HG02763 (cell line): ENCODE results near the gene CABP7.

Experiments used
- ATAC-seq: cut with Tn5 transposase; IDR thresholded peaks from one replicate; pipeline ENCODE4 v1.9.1; 2021; ENCODE audit warnings: mild to moderate bottlenecking, moderate library complexity; ENCODE audit not compliant: unreplicated experiment

The CABP7 gene

DNA sequence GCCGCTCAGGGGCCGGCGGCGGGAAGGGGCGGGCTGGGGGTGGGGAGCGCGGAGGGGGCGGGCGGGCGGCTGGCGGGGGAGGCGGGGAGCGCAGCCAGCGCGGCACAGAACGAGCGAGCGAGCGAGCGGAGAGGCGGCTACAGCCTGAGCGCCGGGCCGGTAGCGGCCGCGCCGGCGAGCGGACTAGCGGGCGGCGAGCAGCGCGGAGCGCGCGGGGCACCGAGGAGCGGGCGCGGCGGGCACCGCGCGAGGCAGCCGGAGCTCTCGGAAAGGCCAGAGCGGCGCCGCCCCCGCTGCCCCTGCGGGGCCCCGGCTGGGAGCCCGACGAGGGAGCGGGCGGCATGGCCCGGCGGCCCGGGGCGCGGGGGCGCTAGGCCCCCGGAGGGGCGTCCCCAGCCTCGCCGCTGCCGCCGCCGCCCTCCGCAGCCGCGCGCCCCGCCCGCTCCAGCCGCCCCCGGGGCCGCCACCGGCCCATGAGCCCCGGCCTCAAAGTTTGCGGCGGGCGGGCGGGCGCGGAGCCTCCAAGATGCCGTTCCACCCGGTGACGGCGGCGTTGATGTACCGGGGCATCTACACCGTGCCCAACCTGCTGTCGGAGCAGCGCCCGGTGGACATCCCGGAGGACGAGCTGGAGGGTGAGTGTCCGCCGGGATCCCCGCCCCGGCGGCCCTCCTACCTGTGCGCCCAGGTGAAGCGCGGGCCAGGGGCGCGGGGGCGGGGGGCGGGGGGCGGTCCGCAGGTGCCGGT lies at the start of gene CABP7:
CABP7 (plus strand) TSS at position 105 of the 747 bp plus-strand sequence; CDS start at position 527, 422 bp downstream.
- ATAC-seq = no peak

DNA sequence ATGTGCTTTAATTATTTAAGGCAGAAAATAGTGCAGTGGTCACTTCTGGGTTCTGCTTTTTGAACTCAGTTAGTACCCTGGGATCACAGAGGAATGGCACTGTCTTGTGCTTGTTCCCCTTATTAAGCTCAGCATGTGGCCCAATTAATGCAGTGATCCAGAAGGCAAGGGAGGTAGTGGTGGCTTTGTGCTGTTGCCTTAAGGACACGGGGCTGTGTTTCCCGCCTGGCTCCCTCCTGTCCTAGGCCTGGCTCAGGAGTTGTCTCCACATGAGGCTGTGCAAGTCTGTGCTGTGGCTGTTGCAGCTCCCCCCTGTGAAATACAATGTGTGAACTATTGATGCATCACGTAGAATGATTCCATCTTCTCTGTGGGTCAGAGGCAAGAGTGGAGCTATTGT lies 49.2 kb upstream of the CABP7 start:
- no peak for ATAC-seq

DNA sequence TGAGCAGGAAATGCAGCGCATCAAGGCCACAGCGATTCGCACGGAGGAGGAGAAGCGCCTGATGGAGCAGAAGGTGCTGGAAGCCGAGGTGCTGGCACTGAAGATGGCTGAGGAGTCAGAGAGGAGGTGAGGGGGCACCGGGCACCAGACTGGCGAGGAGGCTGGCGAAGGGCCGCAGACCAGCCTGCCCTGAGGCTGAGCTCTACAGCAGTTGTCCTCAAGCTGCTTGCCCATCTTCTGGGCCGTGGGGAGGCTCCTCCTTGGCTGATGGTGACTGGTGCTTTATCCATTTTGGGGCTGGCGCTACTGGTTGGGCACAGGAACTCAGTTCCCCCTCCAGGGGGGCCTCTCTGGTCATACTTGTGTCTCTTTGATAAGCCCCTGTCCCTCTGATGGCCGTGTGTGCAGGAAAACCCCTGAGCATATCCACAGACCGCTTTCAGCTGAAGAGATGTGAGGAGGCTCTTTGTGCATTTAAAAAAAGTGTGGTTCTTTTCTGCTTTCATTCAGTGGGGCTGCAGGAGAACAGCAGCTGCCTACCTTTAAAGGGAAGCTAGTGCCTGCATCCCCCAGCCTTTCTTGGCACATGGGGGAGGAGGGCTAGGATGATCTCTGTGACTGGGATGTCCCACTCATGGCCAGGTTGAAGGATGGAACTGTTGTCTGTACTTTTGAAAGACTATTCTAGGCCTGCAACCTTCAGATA lies 46.3 kb upstream of the CABP7 start:
- no peak for ATAC-seq

DNA sequence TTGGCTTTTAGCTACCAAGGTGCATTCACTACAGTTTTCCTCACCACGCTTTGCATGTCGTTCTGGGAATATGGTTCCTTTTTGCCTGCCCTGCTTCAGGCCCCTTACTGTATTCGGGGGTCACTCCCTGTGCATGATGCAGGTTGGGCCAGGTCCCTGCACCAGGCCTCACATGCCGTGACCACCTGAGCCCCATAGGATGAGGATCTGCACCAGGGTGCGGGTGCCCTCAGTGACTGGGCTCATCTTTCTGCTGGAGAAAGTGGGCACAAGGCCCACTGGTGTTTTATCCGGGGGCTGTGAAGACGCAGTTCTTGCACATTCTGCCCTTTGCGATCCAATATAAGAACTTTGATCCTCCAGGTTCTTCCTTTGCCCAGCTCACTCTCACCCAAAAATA lies 45.7 kb upstream of the CABP7 start:
- ATAC-seq = no peak

DNA sequence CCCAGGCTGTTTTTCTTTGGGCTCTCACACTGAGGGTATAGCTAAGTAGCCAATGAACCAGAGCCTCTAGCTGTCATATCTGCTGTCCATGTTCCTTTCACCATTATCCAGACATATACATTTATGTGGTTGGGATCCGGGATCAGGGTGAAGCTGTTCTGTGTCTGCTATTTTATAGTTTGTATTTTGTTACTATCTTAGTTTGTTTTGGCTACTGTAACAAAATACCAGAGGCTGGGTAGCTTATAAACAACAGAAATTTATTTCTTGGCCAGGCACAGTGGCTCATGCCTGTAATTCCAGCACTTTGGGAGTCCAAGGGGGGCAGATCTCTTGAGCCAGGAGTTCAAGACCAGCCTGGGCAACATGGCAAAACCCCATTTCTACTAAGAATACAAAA lies 40.5 kb upstream of the CABP7 start:
- no peak for ATAC-seq

DNA sequence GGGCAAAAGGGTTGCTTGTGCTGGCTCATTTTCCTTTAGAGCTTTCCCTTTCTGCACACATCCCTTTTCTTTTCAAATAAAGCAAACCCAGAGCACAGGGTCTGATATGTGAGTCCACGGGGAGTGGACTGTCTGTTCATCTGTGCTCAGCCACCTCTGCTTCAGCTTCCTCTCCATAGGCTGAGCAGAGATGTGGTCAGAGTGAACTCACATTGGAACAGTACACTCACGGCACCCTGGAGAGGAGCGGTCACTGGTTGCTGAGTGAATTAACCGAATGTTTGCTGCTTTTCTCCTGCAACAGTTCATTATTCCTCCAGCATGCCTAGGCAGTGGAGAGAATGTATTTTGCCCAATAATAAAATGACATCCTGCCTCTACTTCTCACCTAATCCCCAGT lies 36.3 kb upstream of the CABP7 start:
- ATAC-seq = no peak

DNA sequence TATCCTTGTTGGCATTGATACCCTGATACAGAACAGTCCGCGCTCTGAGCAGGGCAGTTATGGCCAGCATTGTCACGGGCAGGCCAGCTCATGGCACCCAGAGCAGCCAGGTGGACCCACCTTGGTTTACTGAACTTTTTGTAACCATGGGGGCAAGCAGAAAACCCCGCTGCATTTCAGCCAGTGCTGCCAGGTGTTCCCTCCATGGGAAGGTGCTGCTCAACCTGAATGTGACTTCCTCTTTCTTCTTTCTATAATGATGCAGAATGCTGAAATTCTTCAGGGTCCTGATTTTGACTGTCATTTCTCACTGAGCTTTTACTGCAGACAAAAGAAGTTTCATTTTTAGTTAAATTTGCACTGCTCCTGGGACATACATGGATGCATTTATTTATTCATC lies 35.6 kb upstream of the CABP7 start:
- ATAC-seq = no peak

DNA sequence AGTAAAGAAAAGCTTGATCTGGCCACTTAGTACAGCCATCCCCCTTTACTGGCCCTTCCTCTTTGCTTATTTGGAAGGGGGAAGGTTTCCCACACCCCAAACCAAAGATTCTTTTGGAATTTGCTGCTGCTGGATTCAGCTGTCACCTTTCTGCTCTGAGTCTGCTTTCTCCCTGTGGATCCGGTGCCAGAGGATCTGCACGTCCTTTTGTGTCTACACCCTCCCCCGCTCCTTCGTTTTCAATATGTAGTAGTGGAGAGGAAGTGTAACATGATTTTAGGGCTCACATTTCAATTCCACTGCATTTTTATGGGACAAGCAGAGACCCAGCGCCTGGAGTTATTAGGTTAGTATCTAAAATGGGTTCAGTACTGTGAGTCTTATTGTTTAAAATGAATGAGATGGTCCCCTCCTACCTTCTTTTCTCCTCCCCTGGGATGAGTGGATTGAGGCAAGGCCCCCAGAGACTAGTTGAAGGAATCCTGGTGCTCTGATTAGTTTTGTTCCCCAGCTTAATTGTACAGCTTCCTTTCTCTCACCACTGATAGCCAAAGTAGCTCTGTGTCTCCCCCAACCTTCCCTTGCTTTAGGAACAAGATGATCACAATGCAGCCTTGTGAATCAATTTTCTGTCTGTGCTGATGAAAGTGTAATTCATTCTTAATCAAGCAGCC lies 30.5 kb upstream of the CABP7 start:
- ATAC-seq = no peak

DNA sequence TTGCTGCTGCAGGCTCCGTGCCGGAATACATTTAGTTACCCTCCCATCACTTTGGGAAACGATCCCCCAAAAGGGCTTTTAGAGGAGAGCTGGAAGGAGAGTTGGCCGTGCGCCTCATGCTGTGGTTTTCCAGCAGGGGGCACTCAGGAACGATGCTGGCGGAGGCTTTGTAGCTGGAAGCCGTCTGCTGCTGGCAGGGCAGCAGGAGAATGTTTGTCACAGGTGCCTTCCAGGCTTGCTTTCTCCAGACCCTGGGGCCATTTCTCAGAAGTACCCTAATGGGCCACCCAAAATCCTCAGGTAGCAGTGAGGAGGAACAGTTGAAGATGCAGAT lies 30.0 kb upstream of the CABP7 start:
- no peak for ATAC-seq

DNA sequence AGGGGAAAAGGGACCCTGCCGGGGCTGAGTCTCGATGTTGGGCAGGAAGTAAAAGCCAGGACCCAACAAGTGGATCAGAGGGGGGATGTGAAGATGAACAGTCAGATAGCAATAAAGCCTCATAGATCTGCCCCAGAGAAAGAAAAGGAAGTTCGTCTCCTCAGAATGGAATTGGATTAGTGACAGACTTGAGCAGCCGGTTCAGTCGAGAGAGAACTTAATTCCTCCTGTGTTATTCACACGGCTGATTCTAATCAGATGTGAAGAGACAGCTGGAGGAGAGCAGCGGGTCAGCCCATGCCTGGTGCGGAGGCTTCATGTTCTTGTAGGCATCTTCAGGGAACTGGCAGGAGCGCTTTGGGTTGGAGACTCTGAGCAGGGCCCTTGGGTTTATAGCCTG lies 29.3 kb upstream of the CABP7 start:
- no peak for ATAC-seq

DNA sequence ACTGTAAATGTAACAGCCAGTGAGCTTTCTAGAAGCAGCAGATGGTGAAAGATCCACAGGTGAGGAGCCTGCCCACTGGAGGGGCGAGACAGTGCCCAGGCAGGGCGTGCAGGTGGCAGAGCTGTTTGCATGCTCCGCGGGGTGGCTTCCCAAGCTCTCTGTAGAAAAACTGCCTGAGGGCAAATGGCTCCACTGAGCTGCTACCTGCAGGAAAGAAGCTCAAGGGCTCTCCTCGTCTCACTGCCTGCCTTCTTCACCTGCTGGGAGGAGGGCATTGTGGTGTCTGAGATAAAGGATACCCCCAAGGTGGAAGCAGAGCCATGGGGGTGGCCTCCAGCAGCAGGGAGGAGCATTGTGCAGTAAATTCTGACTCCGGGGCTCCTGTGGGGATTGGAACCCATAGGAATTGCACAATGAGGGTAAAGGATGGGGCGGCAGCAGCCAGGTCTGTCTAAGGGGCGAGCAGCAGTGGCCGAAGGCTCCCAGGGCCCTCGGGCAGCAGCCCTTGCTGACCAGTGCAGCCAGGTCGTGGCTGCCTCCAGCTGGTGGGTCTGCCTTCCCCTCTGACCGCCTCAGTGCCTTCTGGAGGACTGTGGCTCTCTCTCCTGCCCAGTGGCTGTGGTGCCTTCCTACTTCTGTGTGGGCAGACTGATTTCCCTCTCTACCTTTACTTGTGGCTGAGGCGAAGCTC lies 28.0 kb upstream of the CABP7 start:
- ATAC-seq = no peak

DNA sequence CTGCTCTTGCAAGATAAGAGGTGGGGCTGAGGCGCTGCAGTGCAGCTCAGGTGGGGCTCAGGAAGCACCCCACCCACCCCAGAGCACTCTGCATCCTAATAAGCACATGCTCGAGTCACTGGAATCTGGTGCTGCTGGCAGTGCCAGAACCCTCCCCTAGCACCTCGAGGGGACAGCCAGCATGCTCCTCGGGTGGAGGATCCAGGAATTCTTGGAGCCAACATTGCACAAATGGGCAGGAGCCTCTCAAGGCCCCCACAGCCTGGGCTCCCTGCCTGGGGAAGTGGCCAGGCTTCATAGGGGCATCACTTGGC lies 27.5 kb upstream of the CABP7 start:
- no peak for ATAC-seq

DNA sequence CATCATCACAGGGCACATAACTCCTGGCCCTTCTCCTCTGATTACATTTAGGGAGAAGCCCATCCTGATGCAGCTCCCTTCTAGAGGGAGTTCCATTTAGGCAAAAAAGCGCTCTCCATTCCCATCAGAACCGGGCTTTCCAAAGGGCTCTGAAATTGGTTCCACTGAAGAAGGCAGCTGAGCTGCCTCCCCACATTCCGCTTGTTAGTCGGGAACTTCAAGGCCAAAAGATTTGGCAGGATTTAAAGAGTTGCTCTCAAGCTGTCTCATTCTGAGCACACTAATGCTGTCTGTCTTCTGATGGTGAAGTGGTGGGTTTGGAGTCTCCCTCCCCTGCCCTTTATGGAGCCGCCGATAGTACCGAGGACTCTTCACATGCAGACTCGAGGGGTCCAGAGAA lies 26.6 kb upstream of the CABP7 start:
- ATAC-seq = no peak

DNA sequence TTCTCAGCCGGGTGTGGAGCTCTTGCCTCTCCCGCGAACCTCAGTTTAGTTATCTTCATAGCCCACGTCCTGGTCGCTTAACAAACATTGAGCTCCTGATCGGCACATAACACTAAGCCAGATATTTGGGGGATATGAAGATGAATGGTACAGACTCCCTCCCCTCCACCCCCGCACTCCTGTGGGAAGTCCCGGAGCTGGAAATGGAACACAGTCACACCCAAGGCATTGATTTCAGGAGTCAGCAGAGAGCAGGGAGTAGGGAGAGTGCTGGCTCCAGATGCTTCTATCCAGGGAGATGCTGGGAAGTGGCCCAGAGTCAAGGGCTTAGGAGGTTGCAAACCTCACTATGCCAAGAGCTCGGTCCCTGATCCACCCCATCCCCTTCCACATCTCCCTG lies 26.1 kb upstream of the CABP7 start:
- no peak for ATAC-seq

DNA sequence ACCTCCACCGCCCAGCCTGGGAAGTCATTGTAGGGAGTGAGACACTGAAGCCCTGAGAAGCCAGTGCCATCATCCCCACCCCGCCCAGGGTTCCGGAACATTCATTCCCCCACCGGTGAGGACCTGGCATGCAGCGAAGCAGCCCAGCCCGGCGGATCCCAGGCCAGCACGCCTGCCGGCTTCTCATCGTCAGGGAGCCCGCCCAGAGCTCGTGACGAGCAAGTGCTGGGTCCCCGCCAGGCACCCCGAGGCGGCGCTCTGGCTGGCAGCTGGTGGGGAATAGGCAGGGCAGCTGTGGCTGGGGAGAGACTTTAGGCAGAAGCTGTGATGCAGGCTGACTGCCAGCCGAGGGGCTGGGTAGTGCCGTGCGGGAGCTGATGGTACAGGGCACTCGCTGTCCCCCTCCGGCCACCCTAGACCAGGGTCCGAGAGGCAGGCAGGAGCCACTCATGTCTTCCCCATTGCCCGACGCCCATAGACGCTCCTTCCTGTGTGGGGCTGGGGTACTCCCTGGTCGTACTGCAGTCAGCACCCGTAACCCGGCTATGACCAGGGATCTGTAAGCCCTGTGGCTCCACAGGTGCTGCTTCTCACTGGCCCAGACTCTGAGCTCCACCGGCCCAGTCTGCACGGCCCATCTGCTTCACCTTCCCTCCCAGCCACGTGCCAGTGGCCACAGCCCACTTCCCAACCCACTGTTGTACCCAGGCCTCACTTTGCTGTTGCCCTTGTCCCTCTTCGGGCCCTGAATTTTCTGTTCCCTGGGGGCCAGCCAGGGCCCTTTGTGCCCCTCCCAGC lies 24.5 kb upstream of the CABP7 start:
- no peak for ATAC-seq

DNA sequence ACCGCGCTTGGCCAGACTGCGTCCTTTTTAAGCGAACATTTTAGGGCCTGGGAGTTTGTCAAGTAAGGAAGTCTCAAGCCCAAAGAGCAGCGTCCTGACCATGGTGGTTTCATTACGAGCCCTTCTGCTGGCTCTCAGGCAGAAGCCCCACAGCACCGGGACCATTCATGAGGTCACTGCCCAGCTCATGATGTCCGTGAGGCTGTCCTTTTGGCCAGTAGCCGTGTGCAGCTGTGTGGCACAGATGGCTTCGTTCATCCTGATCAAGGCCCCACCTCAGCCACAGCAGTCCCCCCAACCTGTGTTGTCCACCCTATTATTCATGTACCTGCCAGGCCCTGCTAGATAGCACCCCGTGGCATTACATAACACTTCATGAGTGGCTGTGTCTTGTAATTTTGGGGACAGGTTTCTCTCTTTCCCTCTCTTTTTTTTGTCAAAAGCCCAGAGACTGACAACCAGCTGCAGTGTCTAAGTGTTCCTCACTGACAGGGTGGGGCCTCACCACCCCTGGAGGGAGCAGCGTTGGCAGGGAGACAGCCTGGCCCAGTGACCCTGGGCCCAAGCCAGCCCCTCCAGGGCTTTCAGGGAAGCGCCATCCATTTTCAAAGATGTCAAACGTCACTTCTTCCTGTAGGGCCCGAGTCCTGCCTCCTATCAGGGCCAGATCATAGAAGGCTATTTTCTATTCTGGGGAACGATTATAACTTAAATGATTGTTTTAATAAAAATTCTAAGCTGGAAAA lies 21.8 kb upstream of the CABP7 start:
- no peak for ATAC-seq

DNA sequence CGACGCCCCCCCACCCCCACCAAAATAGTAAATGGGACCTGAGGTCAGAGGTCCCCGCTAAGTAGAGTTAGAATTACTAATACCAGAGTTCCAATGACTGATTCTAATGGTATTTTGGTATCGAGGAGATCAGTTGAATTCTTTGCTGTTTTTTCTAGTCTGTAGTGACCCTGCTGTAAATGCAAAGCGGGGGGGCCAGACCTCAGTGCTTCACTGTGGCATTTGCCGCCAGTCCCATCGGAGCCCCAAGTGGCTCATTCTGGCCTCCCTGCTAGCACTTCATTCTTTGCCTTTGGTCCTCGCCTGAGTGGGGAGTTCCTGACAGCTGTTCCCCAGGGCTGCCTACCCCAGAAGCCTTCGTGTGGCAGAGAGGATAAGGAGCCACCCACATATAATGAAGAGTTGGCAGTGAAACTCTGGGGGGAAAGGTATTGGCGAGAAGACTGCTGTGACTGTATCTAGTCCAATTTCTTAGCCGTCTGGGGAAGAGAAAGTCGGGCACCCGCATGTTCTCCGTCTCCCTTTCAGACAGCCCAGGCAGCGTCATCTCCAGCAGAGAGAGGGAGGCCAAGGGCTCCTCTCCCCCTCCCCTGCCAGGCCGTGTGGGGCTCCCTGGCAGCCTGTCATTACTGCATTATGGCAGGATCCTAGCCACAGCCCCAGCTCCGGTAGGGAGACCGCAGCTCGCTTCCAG lies 19.4 kb upstream of the CABP7 start:
- no peak for ATAC-seq

DNA sequence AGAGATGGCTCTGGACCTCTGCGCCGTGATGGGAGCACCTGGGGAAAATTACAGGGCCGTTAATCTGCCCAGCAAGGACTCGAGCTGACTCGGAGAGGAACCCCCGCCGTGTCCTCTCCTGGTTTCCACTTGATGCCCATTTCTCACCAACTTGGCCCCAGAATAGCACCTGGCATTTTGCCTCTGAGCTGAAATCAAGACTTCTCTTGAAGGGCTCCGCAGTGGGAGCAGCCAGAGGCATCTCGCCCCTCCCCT lies 19.0 kb upstream of the CABP7 start:
- ATAC-seq = no peak

DNA sequence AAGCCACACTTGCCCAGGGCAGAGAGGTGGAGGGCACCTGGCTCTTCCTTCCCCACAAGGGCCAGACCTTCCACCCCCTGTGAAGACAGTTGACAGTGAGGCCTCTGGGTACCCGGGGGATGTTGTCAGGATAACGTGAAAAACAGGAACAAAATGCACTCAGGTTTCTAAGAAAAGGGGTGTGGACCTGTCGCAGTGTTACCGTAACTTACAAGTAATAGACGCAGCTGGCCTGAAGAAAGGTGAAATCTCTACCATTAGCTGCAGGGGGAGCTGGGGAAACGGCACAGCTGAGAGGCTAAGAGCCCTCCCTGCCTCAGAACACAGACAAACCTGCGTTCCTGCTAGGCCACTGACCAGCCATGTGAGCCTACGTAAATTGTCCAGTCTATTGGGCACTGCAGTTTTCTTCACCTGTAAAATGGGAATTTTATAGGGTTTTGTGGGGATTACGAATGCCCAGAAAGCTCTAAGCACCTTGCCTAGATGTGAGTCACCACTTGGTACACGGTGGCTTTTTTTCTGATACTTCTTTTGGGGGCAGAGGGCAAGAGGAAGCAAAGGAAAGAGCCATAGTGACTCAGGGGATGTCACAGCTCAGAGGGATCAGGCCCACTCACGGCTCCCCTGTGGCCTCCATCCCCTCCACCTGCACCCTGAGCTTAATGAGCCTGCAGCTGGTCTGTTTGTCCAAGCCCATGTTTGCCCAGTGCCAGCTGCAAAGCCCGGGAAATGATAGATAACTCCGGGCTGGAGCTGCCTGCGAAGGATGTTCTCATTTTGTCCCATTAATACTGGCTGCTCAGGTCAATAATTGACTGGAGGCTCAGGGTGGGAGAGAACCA lies 18.4 kb upstream of the CABP7 start:
- no peak for ATAC-seq
